LoVo (cell line): ENCODE measurements around the gene DSG3.

Experiments
- DNase-seq: peaks from one replicate; pipeline ENCODE4 v3.0.0-alpha.2; 2016; ENCODE audit warnings: low spot score

DSG3 gene

GRCh38 chr18:31447530-31448191 lies at the start of gene DSG3:
Gene DSG3, plus strand, starts transcription at chr18:31447741. Its CDS starts 137 bp downstream, at chr18:31447878.
- DNase-seq: peak; percentile 85

DNA sequence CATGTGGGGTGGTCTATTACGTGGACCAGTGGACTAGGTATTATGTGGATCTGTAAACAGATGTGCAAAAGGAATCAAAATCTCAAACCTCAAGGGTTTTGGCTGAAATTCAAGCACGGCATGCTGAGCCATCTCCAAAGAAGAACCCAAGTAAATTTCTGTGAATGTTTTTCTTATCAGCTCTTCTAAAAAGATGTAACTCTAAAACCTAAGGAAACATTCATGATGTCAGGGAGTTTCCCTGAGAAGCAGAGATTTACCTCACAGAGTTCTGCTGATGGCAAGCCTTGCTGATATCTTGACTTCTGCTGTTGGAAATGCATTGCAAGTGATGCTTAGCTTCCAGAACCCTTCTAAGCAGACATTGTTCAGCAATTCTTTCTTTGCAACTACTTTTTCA lies 49.4 kb upstream of the DSG3 start:
- peak; percentile 46 for DNase-seq

GRCh38 chr18:31399306-31400032 lies 48.1 kb upstream of the DSG3 start:
- peak; percentile 98 for DNase-seq

DNA sequence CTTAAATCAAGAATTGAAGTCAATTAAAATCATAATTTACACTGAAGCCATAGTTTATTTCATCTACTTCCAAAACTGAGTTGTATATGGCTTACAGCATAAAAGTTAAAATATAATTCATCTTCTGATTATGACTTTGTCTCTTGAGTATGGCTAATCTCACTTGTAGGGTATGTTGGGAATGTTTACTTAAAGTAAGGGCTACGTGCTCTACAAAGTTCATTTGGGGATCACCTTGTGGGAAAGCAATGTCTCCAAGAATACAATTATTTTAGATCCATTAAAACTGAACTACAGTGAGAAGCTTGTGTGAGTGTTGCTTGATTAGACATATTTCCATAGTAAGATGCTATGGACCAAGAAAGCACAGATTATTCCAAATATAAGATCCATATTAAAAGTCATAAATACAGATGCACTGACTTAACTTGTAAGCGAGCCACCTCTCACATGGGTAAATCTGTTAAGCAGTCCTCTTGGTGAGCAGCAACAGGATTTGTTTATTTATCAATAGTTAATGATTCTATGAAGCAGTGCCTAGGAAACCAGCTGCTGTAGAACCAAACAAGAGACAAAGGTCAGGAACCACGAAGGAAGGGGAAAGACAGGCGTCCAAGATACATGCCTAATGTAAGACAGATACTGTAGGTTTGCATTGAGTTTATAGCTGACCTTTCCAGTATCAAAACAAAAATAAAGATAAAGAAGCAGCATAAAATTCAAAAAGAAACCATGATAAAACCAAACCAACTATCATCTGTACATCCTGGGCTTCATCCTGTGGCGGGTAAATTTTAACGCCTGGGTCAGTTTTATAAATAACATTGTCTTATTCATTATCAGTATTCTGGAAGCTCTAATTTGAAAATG lies 46.1 kb upstream of the DSG3 start:
- peak; percentile 82 for DNase-seq

- DNase-seq: peak; percentile 70
Measured at GRCh38 chr18:31402026-31402373, 45.5 kb upstream of the DSG3 start.

DNA sequence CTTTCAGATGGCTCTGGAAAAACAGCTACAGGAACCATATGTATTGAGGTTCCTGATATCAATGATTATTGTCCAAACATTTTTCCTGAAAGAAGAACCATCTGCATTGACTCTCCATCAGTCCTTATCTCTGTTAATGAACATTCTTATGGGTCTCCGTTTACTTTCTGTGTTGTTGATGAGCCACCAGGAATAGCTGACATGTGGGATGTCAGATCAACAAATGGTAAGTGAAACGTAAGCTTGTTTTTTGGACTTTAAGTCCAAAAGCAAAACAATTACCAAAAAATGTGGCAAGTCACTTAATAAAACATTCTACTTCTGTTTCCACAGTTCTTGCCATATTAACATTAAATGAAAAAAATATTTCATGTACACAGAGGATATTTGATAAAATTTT lies 44.1 kb upstream of the DSG3 start:
- no peak for DNase-seq

DNA sequence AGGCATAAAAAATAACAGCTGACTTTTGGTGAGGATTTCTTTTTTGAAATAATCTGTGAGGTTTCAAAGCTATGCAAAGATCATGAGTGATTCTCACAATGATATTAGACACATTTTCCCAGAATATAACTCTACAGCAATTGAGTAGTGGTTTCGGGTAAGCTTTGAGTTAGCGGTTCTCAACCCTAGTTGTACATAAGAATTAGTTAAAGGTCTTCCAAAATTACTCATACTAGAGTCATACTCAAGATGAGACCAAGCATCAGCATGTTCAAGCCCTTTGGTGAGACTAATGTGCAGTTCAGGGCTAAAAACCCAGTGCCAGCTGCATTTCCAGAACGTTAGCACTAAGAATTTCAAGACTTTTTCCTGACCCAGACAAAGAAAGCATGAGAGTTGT lies 39.9 kb upstream of the DSG3 start:
- DNase-seq: no peak

GRCh38 chr18:31409276-31409675 lies 38.3 kb upstream of the DSG3 start:
- no peak for DNase-seq

DNA sequence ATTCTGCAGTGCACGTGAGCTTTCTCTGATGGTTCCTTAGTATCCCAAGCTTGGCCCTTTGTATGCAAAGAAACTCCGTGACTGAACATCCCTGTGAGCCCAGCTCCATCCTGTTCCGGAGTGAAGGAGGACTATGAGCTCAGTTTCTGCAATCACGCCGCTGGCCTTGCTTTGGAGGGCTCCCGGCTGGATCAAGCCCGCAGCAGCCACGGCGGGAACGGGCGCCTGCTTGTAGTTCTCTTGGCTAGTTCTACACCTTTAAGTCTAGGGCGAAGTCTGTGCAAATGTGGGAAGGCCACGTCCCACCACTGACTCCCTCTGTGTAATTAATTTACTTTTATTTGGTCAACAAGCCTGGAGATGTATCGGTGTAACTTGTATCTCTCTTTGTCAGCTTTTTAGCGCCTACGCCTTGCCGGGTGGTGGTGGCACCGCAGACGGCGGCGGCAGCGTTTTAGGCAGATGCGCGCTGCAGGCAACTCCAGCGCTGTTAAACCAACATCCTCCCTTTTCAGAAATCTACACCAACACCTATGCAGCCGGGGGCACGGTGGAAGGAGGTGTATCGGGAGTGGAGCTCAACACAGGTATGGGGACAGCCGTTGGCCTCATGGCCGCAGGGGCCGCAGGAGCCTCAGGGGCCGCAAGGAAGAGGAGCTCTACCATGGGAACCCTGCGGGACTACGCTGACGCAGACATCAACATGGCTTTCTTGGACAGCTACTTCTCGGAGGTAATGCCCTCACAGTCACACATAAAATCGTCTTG lies 36.6 kb upstream of the DSG3 start:
- DNase-seq: no peak

- DNase-seq: no peak
Measured at GRCh38 chr18:31413137-31413536, 34.4 kb upstream of the DSG3 start.

GRCh38 chr18:31417850-31418249 lies 29.7 kb upstream of the DSG3 start:
- DNase-seq: no peak

GRCh38 chr18:31419457-31419932 lies 28.0 kb upstream of the DSG3 start:
- DNase-seq: peak; percentile 82

DNA sequence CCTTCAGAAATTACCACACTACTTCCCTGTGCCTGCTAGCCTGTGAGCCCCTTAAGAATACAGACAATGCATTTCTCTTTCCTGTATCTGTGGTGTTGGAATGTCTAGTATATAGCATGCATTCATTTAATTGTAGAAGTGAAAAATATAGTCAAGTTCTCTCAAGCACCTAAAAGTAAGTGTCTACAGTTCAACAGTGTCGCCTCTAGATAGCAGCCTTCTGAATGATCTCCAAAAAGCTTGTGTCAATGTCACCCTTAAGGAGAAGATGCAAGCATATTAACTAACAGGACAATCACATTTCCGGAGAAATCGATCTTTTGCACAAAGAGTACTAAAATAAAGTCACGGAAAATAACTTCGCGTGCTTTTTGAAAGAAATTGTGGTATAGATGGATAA lies 27.5 kb upstream of the DSG3 start:
- DNase-seq: no peak

DNA sequence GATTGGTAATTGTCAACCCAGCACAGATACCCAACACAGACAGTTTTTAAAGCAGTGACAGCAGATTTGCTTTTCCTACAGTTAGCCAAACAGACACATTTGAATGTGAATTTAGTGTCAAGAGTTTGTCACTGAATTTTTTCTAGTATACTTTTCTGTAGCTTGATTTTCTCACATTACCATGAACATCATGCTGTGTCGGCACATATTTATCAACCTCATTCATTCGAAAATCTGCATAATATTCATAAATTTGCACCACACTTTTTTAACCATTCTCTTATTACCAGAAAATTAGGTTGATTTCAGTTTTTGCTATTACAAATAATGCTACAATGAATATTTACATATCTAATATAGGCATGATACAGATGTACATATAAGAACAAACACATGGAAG lies 27.0 kb upstream of the DSG3 start:
- no peak for DNase-seq

GRCh38 chr18:31424383-31424988 lies 23.1 kb upstream of the DSG3 start:
- peak; percentile 63 for DNase-seq

GRCh38 chr18:31426021-31426420 lies 21.5 kb upstream of the DSG3 start:
- DNase-seq: no peak

- DNase-seq: no peak
Measured at GRCh38 chr18:31426871-31427406, 20.6 kb upstream of the DSG3 start.

DNA sequence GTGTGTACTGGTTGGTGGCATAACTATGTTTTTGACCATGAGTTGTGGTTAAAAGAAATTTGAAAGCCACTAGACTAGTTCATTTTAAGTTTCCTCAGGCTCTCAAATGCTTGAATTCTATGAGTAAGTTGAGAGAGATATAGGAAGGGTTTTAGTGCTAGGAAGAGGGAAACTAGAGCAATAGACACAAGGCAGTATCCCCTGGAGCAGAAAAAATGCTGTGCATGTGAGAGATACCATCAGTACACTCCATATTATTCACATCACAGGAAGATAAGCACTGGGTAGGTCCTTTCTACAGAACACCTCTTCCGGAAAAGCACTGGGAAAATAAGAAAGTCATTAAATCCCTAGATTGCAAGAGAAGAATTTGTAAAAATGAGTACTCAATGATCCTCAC lies 19.3 kb upstream of the DSG3 start:
- DNase-seq: no peak

- peak; percentile 84 for DNase-seq
Measured at GRCh38 chr18:31429623-31430022, 17.9 kb upstream of the DSG3 start.

DNA sequence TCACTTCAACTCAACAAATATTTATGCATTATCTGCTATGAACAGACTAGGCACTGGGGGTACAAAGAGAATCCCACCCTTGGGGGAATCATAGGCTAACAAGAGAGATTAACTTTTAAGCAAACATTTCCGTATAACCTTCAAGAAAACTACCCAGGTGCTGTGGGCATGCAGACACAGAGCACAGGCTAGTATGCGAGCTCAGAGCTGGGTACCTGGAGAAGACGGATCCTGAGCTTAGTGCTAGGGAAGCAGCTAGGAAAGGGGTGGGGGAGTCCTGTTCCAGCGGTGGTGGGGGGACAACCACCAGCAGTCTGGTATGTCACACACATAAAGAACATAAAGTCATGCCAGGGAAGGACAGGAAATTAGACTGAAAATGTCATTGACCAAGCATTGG lies 17.5 kb upstream of the DSG3 start:
- no peak for DNase-seq

DNA sequence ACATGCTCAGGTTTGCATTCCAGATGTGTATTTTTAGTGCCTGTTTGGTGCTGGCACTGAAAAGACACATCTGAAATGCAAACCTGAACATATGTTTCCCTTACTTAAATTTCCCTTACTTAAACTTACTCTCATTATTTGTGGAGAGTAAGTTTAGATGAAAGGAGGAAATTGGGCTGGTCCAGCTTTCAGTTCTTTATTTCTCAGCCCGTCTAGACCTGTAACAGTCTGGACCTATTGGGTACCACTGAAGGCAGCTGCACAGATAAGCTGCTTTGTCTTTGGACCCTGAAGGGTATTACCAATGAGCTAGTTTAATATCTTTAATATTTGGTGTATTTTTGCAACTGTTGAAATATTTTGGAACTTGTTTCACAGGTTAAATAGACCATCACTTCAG lies 17.0 kb upstream of the DSG3 start:
- DNase-seq: no peak
